HG03354 (cell line): ENCODE measurements around the gene TMC4.
"Not testable (repeated sequence)": the region's sequence is repeated elsewhere in the genome, so short reads cannot be mapped to it uniquely, and the experiment has no call there.

Experiments used
- ATAC-seq: cut with Tn5 transposase; IDR thresholded peaks from one replicate; pipeline ENCODE4 v1.9.1; 2021; ENCODE audit warnings: mild to moderate bottlenecking; ENCODE audit not compliant: unreplicated experiment, poor library complexity, severe bottlenecking

Gene TMC4

GRCh38 chr19:54172471-54173358 is at the start of gene TMC4:
Gene TMC4 (minus strand): TSS chr19:54173160. CDS start chr19:54173117, 43 bp downstream.
- ATAC-seq = no peak

GRCh38 chr19:54221947-54222346 is 49.0 kb upstream of the TMC4 start:
- not testable (repeated sequence) for ATAC-seq

- not testable (repeated sequence) for ATAC-seq
Measured at GRCh38 chr19:54219702-54220101, 46.7 kb upstream of the TMC4 start.

- ATAC-seq = no peak
Measured at GRCh38 chr19:54218960-54219661, 46.2 kb upstream of the TMC4 start.

- no peak for ATAC-seq
Measured at GRCh38 chr19:54218259-54218658, 45.3 kb upstream of the TMC4 start.

GRCh38 chr19:54217517-54218247 is 44.7 kb upstream of the TMC4 start:
- not testable (repeated sequence) for ATAC-seq

GRCh38 chr19:54216869-54217268 is 43.9 kb upstream of the TMC4 start:
- no peak for ATAC-seq

- not testable (repeated sequence) for ATAC-seq
Measured at GRCh38 chr19:54214734-54215133, 41.8 kb upstream of the TMC4 start.

GRCh38 chr19:54214217-54214616 is 41.3 kb upstream of the TMC4 start:
- not testable (repeated sequence) for ATAC-seq

GRCh38 chr19:54211235-54211634 is 38.3 kb upstream of the TMC4 start:
- ATAC-seq = no peak

- no peak for ATAC-seq
Measured at GRCh38 chr19:54209811-54210494, 37.0 kb upstream of the TMC4 start.

- ATAC-seq = no peak
Measured at GRCh38 chr19:54209058-54209810, 36.3 kb upstream of the TMC4 start.

- ATAC-seq = no peak
Measured at GRCh38 chr19:54208784-54209057, 35.8 kb upstream of the TMC4 start.

- ATAC-seq = no peak
Measured at GRCh38 chr19:54207983-54208783, 35.2 kb upstream of the TMC4 start.

GRCh38 chr19:54207676-54207982 is 34.7 kb upstream of the TMC4 start:
- no peak for ATAC-seq

GRCh38 chr19:54207193-54207592 is 34.2 kb upstream of the TMC4 start:
- not testable (repeated sequence) for ATAC-seq

GRCh38 chr19:54206831-54207177 is 33.8 kb upstream of the TMC4 start:
- no peak for ATAC-seq

- no peak for ATAC-seq
Measured at GRCh38 chr19:54206030-54206830, 33.3 kb upstream of the TMC4 start.
